ENCODE results near the gene PVALB.

DNA sequence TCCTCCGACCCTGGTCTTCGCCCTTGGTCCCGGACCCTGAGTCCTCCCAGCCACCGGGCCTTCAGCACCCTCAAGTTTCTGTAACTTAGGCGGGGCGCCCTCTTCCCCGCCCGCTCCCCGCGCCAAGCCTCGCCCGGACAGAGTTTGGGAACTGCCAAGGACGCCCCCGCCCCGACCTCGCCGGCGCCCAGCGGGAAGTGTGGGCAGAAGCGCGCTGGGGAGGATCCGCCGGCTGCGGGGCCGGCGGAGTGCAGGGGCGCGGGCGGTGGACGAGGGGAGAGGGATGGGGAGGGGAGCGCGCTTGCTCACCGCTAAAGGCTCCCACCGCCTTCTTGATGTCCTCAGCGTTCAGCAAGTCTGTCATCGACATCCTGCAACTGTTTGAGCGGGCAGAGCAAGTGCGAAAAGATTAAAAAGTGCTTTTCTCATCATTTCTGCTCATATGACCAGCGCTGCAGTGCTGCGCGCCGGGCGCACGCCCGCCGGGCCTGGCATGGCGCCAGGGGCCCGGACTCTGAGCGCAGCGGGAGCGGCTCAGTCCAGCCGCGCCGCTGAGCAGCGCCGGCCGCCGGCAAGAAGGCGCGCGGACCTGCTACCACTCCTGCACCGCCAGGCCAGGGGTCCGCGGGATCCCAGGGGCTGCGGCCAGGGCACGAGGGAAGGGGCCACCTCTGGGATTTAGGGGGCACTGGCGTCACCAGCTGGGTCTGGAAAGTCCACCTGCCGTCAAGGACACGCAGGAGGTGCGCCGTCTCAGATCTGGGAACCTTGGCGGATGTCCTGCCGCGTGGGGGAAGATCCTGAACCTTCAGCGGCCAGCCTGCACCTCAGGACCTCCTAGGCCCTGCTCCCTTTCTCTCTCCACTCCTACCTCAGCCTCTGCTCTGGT lies at the start of gene PVALB:
- TF ChIP-seq, protein P1, sequence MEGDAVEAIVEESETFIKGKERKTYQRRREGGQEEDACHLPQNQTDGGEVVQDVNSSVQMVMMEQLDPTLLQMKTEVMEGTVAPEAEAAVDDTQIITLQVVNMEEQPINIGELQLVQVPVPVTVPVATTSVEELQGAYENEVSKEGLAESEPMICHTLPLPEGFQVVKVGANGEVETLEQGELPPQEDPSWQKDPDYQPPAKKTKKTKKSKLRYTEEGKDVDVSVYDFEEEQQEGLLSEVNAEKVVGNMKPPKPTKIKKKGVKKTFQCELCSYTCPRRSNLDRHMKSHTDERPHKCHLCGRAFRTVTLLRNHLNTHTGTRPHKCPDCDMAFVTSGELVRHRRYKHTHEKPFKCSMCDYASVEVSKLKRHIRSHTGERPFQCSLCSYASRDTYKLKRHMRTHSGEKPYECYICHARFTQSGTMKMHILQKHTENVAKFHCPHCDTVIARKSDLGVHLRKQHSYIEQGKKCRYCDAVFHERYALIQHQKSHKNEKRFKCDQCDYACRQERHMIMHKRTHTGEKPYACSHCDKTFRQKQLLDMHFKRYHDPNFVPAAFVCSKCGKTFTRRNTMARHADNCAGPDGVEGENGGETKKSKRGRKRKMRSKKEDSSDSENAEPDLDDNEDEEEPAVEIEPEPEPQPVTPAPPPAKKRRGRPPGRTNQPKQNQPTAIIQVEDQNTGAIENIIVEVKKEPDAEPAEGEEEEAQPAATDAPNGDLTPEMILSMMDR (conservative IDR thresholded peaks at IDR 0.05) = no peak
- TF ChIP-seq ZFX (IDR thresholded peaks at IDR 0.05) = no peak

Data from C4-2B (cell line).